Trophoblast cell (in vitro differentiated cells and primary cell): Measurements from ENCODE around the gene HLA-DMB.

Experiments used
- DNase-seq, 2 donors: peaks; one replicate each; pipeline ENCODE4 v3.0.0-alpha.2; 2016
- H2AFZ ChIP-seq: 2 replicates; pipeline ENCODE4 v1.6.1; 2013; ENCODE audit warnings: low read length, moderate library complexity, mild to moderate bottlenecking; ENCODE audit not compliant: insufficient read depth, poor library complexity
- H2AK5ac ChIP-seq: 2 replicates; pipeline ENCODE4 v1.6.1; 2013; ENCODE audit warnings: mild to moderate bottlenecking, low read length
- H2BK120ac ChIP-seq: 2 replicates; pipeline ENCODE4 v1.6.1; 2013; ENCODE audit warnings: low read length, mild to moderate bottlenecking, moderate library complexity; ENCODE audit not compliant: insufficient read depth, poor library complexity
- H2BK12ac ChIP-seq: 2 replicates; pipeline ENCODE4 v1.6.1; 2013; ENCODE audit warnings: mild to moderate bottlenecking, low read length, moderate library complexity
- H2BK5ac ChIP-seq: 2 replicates; pipeline ENCODE4 v1.6.1; 2013; ENCODE audit warnings: low read length, low read depth, moderate library complexity, mild to moderate bottlenecking; ENCODE audit not compliant: poor library complexity
- H3K14ac ChIP-seq: 2 replicates; pipeline ENCODE4 v1.6.1; 2013; ENCODE audit warnings: mild to moderate bottlenecking, low read length
- H3K18ac ChIP-seq: 2 replicates; pipeline ENCODE4 v1.6.1; 2013; ENCODE audit warnings: mild to moderate bottlenecking, low read length
- H3K23ac ChIP-seq: 2 replicates; pipeline ENCODE4 v1.6.1; 2013; ENCODE audit warnings: low read length
- H3K27ac ChIP-seq: 2 replicates; pipeline ENCODE4 v1.5.1; 2013; ENCODE audit warnings: low read depth, mild to moderate bottlenecking, inconsistent platforms, low read length, moderate library complexity
- H3K27me3 ChIP-seq: 2 replicates; pipeline ENCODE4 v1.6.1; 2013; ENCODE audit warnings: inconsistent platforms, mild to moderate bottlenecking, low read length, moderate library complexity; ENCODE audit not compliant: insufficient read depth
- H3K36me3 ChIP-seq, 2 experiments: 1 replicate in 1 of 2; 2 replicates in 1 of 2; pipeline ENCODE4 v1.6.1; 2013; ENCODE audit warnings: low read length in 2 of 2, mild to moderate bottlenecking in 2 of 2, moderate library complexity in 1 of 2; ENCODE audit not compliant: insufficient read depth in 2 of 2, control insufficient read depth in 1 of 2
- H3K4ac ChIP-seq: 2 replicates; pipeline ENCODE4 v1.6.1; 2013; ENCODE audit warnings: low read depth, mild to moderate bottlenecking, low read length, moderate library complexity
- H3K4me1 ChIP-seq, 2 experiments: 1 replicate in 1 of 2; 2 replicates in 1 of 2; pipeline ENCODE4 v1.6.1; 2013; ENCODE audit warnings: low read length in 2 of 2, mild to moderate bottlenecking in 2 of 2, moderate library complexity in 1 of 2; ENCODE audit not compliant: insufficient read depth in 2 of 2, control insufficient read depth in 1 of 2
- H3K4me2 ChIP-seq: 2 replicates; pipeline ENCODE4 v1.6.1; 2013; ENCODE audit warnings: inconsistent platforms, mild to moderate bottlenecking, low read length, moderate library complexity
- H3K4me3 ChIP-seq: 2 replicates; pipeline ENCODE4 v1.5.1; 2013; ENCODE audit warnings: mild to moderate bottlenecking, low read depth, low read length, inconsistent platforms
- H3K79me1 ChIP-seq: one replicate; pipeline ENCODE4 v1.6.1; 2013; ENCODE audit warnings: low read length
- H3K79me2 ChIP-seq: 2 replicates; pipeline ENCODE4 v1.6.1; 2013; ENCODE audit warnings: low read length, mild to moderate bottlenecking; ENCODE audit not compliant: control insufficient read depth, insufficient read depth, poor library complexity
- H3K9ac ChIP-seq: 2 replicates; pipeline ENCODE4 v1.6.1; 2013; ENCODE audit warnings: mild to moderate bottlenecking, low read length
- H3K9me3 ChIP-seq: 2 replicates; pipeline ENCODE4 v1.6.1; 2013; ENCODE audit warnings: low read depth, mild to moderate bottlenecking, control low read depth, inconsistent platforms, low read length; ENCODE audit not compliant: insufficient read depth
- H4K12ac ChIP-seq: 2 replicates; pipeline ENCODE4 v1.6.1; 2013; ENCODE audit warnings: low read depth, mild to moderate bottlenecking, low read length, moderate library complexity
- H4K8ac ChIP-seq: 2 replicates; pipeline ENCODE4 v1.6.1; 2013; ENCODE audit warnings: low read depth, mild to moderate bottlenecking, low read length, moderate library complexity
- H4K91ac ChIP-seq: one replicate; pipeline ENCODE4 v1.6.1; 2013; ENCODE audit warnings: low read depth, mild to moderate bottlenecking, low read length, moderate library complexity
- WGBS: extraction: QIAGEN DNeasy Blood & Tissue Kit; methylation state at CpG from one replicate; pipeline ENCODE4 v1.1.7; 2013; ENCODE audit warnings: missing lambda C conversion rate; ENCODE audit not compliant: insufficient read length, insufficient coverage; ENCODE audit errors: extremely low coverage; 5-methylcytosine and 5-hydroxymethylcytosine counted together

Gene HLA-DMB

GRCh38 chr6:32920715-32921114, 20.1 kb downstream of the HLA-DMB start:
- Histone ChIP-seq H4K8ac (no peak overlapping the region), H3K18ac (no peak overlapping the region), H4K91ac (no peak overlapping the region), H3K4me2 (no peak overlapping the region), H3K27ac (no peak overlapping the region), H2BK5ac (no peak overlapping the region), H2BK120ac (no peak overlapping the region), H2AFZ (no peak overlapping the region), H3K4me3 (no peak overlapping the region), H3K27me3 (no peaks in the 10 kb centered on the region), H3K79me2 (no peaks in the 10 kb centered on the region), H3K14ac (no peak overlapping the region), H2BK12ac (no peak overlapping the region), H3K79me1 (no peaks in the 10 kb centered on the region), H3K36me3 (no peaks in the 10 kb centered on the region), H3K4ac (no peak overlapping the region), H2AK5ac (no peak overlapping the region), H4K12ac (no peak overlapping the region), H3K9me3 (no peaks in the 10 kb centered on the region), H3K23ac (no peak overlapping the region), H3K9ac (no peak overlapping the region), H3K4me1 (no peaks in the 10 kb centered on the region)
- WGBS, result no CpG with 5 or more reads among the region's 2 CpGs
- no peak for DNase-seq

- no peak overlapping the region for H2BK120ac ChIP-seq
- H3K9me3 ChIP-seq, result no peaks in the 10 kb centered on the region
- no peak for DNase-seq
- H3K27me3 ChIP-seq, result no peaks in the 10 kb centered on the region
- H3K18ac ChIP-seq, result no peak overlapping the region
- no peak overlapping the region for H3K14ac ChIP-seq
- H3K9ac ChIP-seq, result no peak overlapping the region
- H3K4me1 ChIP-seq, result no peaks in the 10 kb centered on the region
- H4K91ac ChIP-seq, result no peak overlapping the region
- H2BK12ac ChIP-seq, result no peak overlapping the region
- no peaks in the 10 kb centered on the region for H3K79me2 ChIP-seq
- no peak overlapping the region for H3K4me2 ChIP-seq
- H3K23ac ChIP-seq, result no peak overlapping the region
- no peak overlapping the region for H3K4me3 ChIP-seq
- no peak overlapping the region for H2AK5ac ChIP-seq
- WGBS, result no CpG with 5 or more reads among the region's 1 CpG
- H4K12ac ChIP-seq, result no peak overlapping the region
- no peak overlapping the region for H3K27ac ChIP-seq
- H3K79me1 ChIP-seq, result no peaks in the 10 kb centered on the region
- no peaks in the 10 kb centered on the region for H3K36me3 ChIP-seq
- H3K4ac ChIP-seq, result no peak overlapping the region
- no peak overlapping the region for H2AFZ ChIP-seq
- no peak overlapping the region for H4K8ac ChIP-seq
- no peak overlapping the region for H2BK5ac ChIP-seq
Measured at GRCh38 chr6:32912951-32913350, 27.9 kb downstream of the HLA-DMB start.

- Histone ChIP-seq H3K4me2 (no peak overlapping the region), H3K27me3 (no peaks in the 10 kb centered on the region), H3K27ac (no peak overlapping the region), H2AFZ (no peak overlapping the region), H3K36me3 (no peaks in the 10 kb centered on the region), H3K9me3 (no peaks in the 10 kb centered on the region), H3K14ac (no peak overlapping the region), H2BK5ac (no peak overlapping the region), H3K9ac (no peak overlapping the region), H3K18ac (no peak overlapping the region), H2BK12ac (no peak overlapping the region), H3K23ac (no peak overlapping the region), H3K79me1 (no peaks in the 10 kb centered on the region), H3K79me2 (no peaks in the 10 kb centered on the region), H3K4ac (no peak overlapping the region), H2AK5ac (no peak overlapping the region), H4K91ac (no peak overlapping the region), H4K12ac (no peak overlapping the region), H3K4me1 (no peaks in the 10 kb centered on the region), H2BK120ac (no peak overlapping the region), H4K8ac (no peak overlapping the region), H3K4me3 (no peak overlapping the region)
- no CpG with 5 or more reads among the region's 2 CpGs for WGBS
- DNase-seq, result no peak
Measured at GRCh38 chr6:32908897-32909296, 31.9 kb downstream of the HLA-DMB start.

GRCh38 chr6:32906539-32906938, 34.3 kb downstream of the HLA-DMB start:
- Histone ChIP-seq H2BK120ac (no peak overlapping the region), H3K18ac (no peak overlapping the region), H3K4ac (no peak overlapping the region), H2BK12ac (no peak overlapping the region), H3K4me3 (no peak overlapping the region), H3K79me2 (no peaks in the 10 kb centered on the region), H4K91ac (no peak overlapping the region), H3K27ac (no peak overlapping the region), H3K36me3 (no peaks in the 10 kb centered on the region), H2AK5ac (no peak overlapping the region), H2BK5ac (no peak overlapping the region), H4K8ac (no peak overlapping the region), H3K9me3 (no peaks in the 10 kb centered on the region), H3K27me3 (no peaks in the 10 kb centered on the region), H3K14ac (no peak overlapping the region), H3K4me1 (no peaks in the 10 kb centered on the region), H3K23ac (no peak overlapping the region), H3K9ac (no peak overlapping the region), H2AFZ (no peak overlapping the region), H4K12ac (no peak overlapping the region), H3K4me2 (no peak overlapping the region), H3K79me1 (no peaks in the 10 kb centered on the region)
- WGBS, result no CpG with 5 or more reads among the region's 1 CpG
- no peak for DNase-seq
